Astrocyte of the cerebellum (primary cell): Measurements from ENCODE around the gene AP1S3.

Experiments used
- DNase-seq: peaks from one replicate; pipeline ENCODE4 v3.0.0-alpha.2; 2011; ENCODE audit warnings: low read depth
- H3K4me3 ChIP-seq: 2 replicates; pipeline ENCODE4 v1.5.1; 2011; ENCODE audit warnings: mild to moderate bottlenecking, low read depth, low read length, moderate library complexity
- CTCF ChIP-seq: IDR thresholded peaks from 2 replicates; pipeline ENCODE4 v1.5.1; 2012; ENCODE audit warnings: low read length, low read depth, moderate library complexity, mild to moderate bottlenecking; ENCODE audit errors: missing control alignments
- in situ Hi-C: cut with HindIII; loops from 2 replicates; pipeline ENCODE4 v1.10.0; 2017; ENCODE audit warnings: low sequenced_read_pairs

AP1S3 gene

GRCh38 chr2:223865124-223865523 is 27.7 kb upstream of the AP1S3 start:
- no peak for DNase-seq
- in situ Hi-C loops = no loop called here
- no peak for TF ChIP-seq CTCF
- no peak overlapping the region for H3K4me3 ChIP-seq

GRCh38 chr2:223863491-223863890 is 26.1 kb upstream of the AP1S3 start:
- in situ Hi-C loops = no loop called here
- no peak overlapping the region for H3K4me3 ChIP-seq
- DNase-seq = no peak
- no peak for TF ChIP-seq CTCF

GRCh38 chr2:223860809-223861738 is 23.7 kb upstream of the AP1S3 start:
- DNase-seq = no peak
- no peak overlapping the region for H3K4me3 ChIP-seq
- TF ChIP-seq CTCF = peak; percentile 15
- in situ Hi-C loops = no loop called here

- no peak for DNase-seq
- TF ChIP-seq CTCF = no peak
- no peak overlapping the region for H3K4me3 ChIP-seq
- in situ Hi-C loops = no loop called here
These were observed 21.7 kb upstream of the AP1S3 start for GRCh38 chr2:223859070-223859469.

- no peak overlapping the region for H3K4me3 ChIP-seq
- no peak for DNase-seq
- in situ Hi-C loops = no loop called here
These were observed 19.2 kb upstream of the AP1S3 start for GRCh38 chr2:223856584-223856983.

GRCh38 chr2:223856021-223856420 is 18.6 kb upstream of the AP1S3 start:
- no peak for DNase-seq
- no peak for TF ChIP-seq CTCF
- no peak overlapping the region for H3K4me3 ChIP-seq
- in situ Hi-C loops = no loop called here

More at GRCh38 chr2:223856584-223856983, 19.2 kb upstream of the AP1S3 start:
- no peak for TF ChIP-seq CTCF
